Measurements from ENCODE around the gene SOX6. TPM values are rescaled to one million over a fixed set of nuclear protein-coding genes. Genes with fewer than 3 reads are reported as not detected.
A peak's percentile ranks its signal among the peaks of the same experiment; 100 is the strongest.

The SOX6 gene
- polyA plus RNA-seq, 1 donor (not counting 4 experiments of a cell fraction or from before 2014, with no cell fraction given) = 6.0 TPM

GRCh38 chr11:16096336-16096735 is 260.0 kb downstream of the SOX6 start:
- H3K4me3 ChIP-seq (ENCODE audit: control insufficient read depth in 2 of 3, extremely low read depth in 1 of 3, insufficient read depth in 2 of 3, low read depth in 1 of 3, low read length in 3 of 3) = peak overlapping the region in 2 of 3 experiments; percentile 14 to 18
- H3K9ac ChIP-seq (ENCODE audit: control insufficient read depth, extremely low read depth, insufficient read depth, low read length) = no peak overlapping the region
- H3K4me1 ChIP-seq (ENCODE audit: control insufficient read depth, extremely low read depth, insufficient read depth, low read length) = peaks cover 51% of the 10 kb centered on the region
- H4K20me1 ChIP-seq (ENCODE audit: control insufficient read depth, extremely low read depth, insufficient read depth, low read length) = no peaks in the 10 kb centered on the region
- H3K9me3 ChIP-seq (ENCODE audit: control insufficient read depth, low read depth, low read length) = no peaks in the 10 kb centered on the region
- FAIRE-seq (peak; percentile 83), DNase-seq (ENCODE audit: low read depth, low spot score) (no peak)
- H3K4me2 ChIP-seq (ENCODE audit: control insufficient read depth, extremely low read depth, insufficient read depth, low read depth, low read length) = peak overlapping the region; percentile 62
- peak overlapping the region; percentile 4 for H2AFZ ChIP-seq (ENCODE audit: control insufficient read depth, low read length)
- TF ChIP-seq EZH2 (IDR thresholded peaks at IDR 0.05; ENCODE audit: low read length) (no peak), CTCF (optimal IDR thresholded peaks at IDR 0.05 in 1 of 3, IDR thresholded peaks at IDR 0.05 in 1 of 3, conservative IDR thresholded peaks at IDR 0.05 in 1 of 3; ENCODE audit: extremely low read depth in 1 of 3, insufficient read depth in 2 of 3, low read length in 3 of 3) (no peak)
- H3K79me2 ChIP-seq (ENCODE audit: control insufficient read depth, insufficient read depth, low read length) = no peaks in the 10 kb centered on the region
- H3K27me3 ChIP-seq (ENCODE audit: control insufficient read depth, extremely low read depth, insufficient read depth, low read length) = no peaks in the 10 kb centered on the region
- H3K9me1 ChIP-seq (ENCODE audit: control insufficient read depth, extremely low read depth, insufficient read depth, low read length) = no peaks in the 10 kb centered on the region
- dilution Hi-C loops (cut with MboI; ENCODE audit: extremely low pct_ligation_motif_present, low sequenced_read_pairs) = no loop called here
- H3K27ac ChIP-seq (ENCODE audit: control insufficient read depth, insufficient read depth, low read length) = peak overlapping the region; percentile 46
- H3K36me3 ChIP-seq (ENCODE audit: control insufficient read depth in 2 of 2, extremely low read depth in 1 of 2, insufficient read depth in 2 of 2, low read length in 2 of 2) = no peaks in the 10 kb centered on the region

GRCh38 chr11:16095756-16096155 is 260.6 kb downstream of the SOX6 start:
- no peaks in the 10 kb centered on the region for H4K20me1 ChIP-seq (ENCODE audit: control insufficient read depth, extremely low read depth, insufficient read depth, low read length)
- H3K4me2 ChIP-seq (ENCODE audit: control insufficient read depth, extremely low read depth, insufficient read depth, low read depth, low read length) = peak overlapping the region; percentile 62
- H3K9me3 ChIP-seq (ENCODE audit: control insufficient read depth, low read depth, low read length) = no peaks in the 10 kb centered on the region
- dilution Hi-C loops (cut with MboI; ENCODE audit: extremely low pct_ligation_motif_present, low sequenced_read_pairs) = no loop called here
- H3K27me3 ChIP-seq (ENCODE audit: control insufficient read depth, extremely low read depth, insufficient read depth, low read length) = no peaks in the 10 kb centered on the region
- peak overlapping the region; percentile 37 for H2AFZ ChIP-seq (ENCODE audit: control insufficient read depth, low read length)
- peak overlapping the region; percentile 46 for H3K27ac ChIP-seq (ENCODE audit: control insufficient read depth, insufficient read depth, low read length)
- DNase-seq (ENCODE audit: low read depth, low spot score) (no peak), FAIRE-seq (no peak)
- H3K9me1 ChIP-seq (ENCODE audit: control insufficient read depth, extremely low read depth, insufficient read depth, low read length) = no peaks in the 10 kb centered on the region
- H3K36me3 ChIP-seq (ENCODE audit: control insufficient read depth in 2 of 2, extremely low read depth in 1 of 2, insufficient read depth in 2 of 2, low read length in 2 of 2) = no peaks in the 10 kb centered on the region
- no peak overlapping the region for H3K9ac ChIP-seq (ENCODE audit: control insufficient read depth, extremely low read depth, insufficient read depth, low read length)
- TF ChIP-seq CTCF (optimal IDR thresholded peaks at IDR 0.05 in 1 of 3, IDR thresholded peaks at IDR 0.05 in 1 of 3, conservative IDR thresholded peaks at IDR 0.05 in 1 of 3; ENCODE audit: extremely low read depth in 1 of 3, insufficient read depth in 2 of 3, low read length in 3 of 3) (no peak), EZH2 (IDR thresholded peaks at IDR 0.05; ENCODE audit: low read length) (no peak)
- H3K4me1 ChIP-seq (ENCODE audit: control insufficient read depth, extremely low read depth, insufficient read depth, low read length) = peaks cover 51% of the 10 kb centered on the region
- peak overlapping the region in 1 of 3 experiments; percentile 14 for H3K4me3 ChIP-seq (ENCODE audit: control insufficient read depth in 2 of 3, extremely low read depth in 1 of 3, insufficient read depth in 2 of 3, low read depth in 1 of 3, low read length in 3 of 3)
- H3K79me2 ChIP-seq (ENCODE audit: control insufficient read depth, insufficient read depth, low read length) = no peaks in the 10 kb centered on the region

Measured in keratinocyte (primary cell).